Stomach (tissue), 9 donors: ENCODE measurements around the gene RUBCN. TPM values are rescaled to one million over a fixed set of nuclear protein-coding genes. Genes with fewer than 3 reads are reported as not detected.

Experiments
- DNase-seq, 2 donors: peaks; one replicate each; pipeline versions ENCODE4 v3.0.0 to v3.0.0-alpha.2; 2013 to 2019
- H3K27ac ChIP-seq, 5 donors: fragments of 200-600 bp in 4 of 5; sonication (generic) in 4 of 5; one replicate each; pipeline ENCODE4 v1.5.1; 2013 to 2019; ENCODE audit warnings: mild to moderate bottlenecking in 1 of 5, moderate library complexity in 1 of 5
- H3K27me3 ChIP-seq, 3 donors: fragments of 200-600 bp; sonication (generic); one replicate each; pipeline ENCODE4 v1.5.1; 2017 to 2019; ENCODE audit warnings: mixed run types in 1 of 3
- H3K36me3 ChIP-seq, 4 donors: fragments of 200-600 bp; sonication (generic); 1 replicate in 3 of 4; 2 replicates in 1 of 4; pipeline ENCODE4 v1.5.1; 2016 to 2019
- H3K4me1 ChIP-seq, 4 donors: fragments of 200-600 bp; sonication (generic); one replicate each; pipeline ENCODE4 v1.5.1; 2016 to 2019
- H3K4me3 ChIP-seq, 4 donors: fragments of 200-600 bp; sonication (generic) in 3 of 4; one replicate each; pipeline ENCODE4 v1.5.1; 2016 to 2019; ENCODE audit warnings: mild to moderate bottlenecking in 1 of 4
- H3K9me3 ChIP-seq, 4 donors: fragments of 200-600 bp; sonication (generic); one replicate each; pipeline ENCODE4 v1.5.1; 2016 to 2019
- CTCF ChIP-seq, 7 experiments: fragments of 450-650 bp in 4 of 7; fragments of 200-600 bp in 3 of 7; sonication (generic) in 3 of 7; IDR thresholded peaks; one replicate each; pipeline ENCODE4 v1.5.1; 2016 to 2019; ENCODE audit warnings: antibody characterized with exemption in 7 of 7, control low read depth in 2 of 7, mild to moderate bottlenecking in 1 of 7
- EP300 ChIP-seq: sonication (generic); formaldehyde crosslinking; IDR thresholded peaks from one replicate; pipeline ENCODE4 v1.6.1; 2017; ENCODE audit warnings: antibody characterized with exemption
- POLR2A ChIP-seq, 4 donors: fragments of 450-650 bp; IDR thresholded peaks; one replicate each; pipeline ENCODE4 v1.6.1; 2016; ENCODE audit warnings: antibody characterized with exemption in 4 of 4, control low read depth in 2 of 4, mild to moderate bottlenecking in 1 of 4, moderate library complexity in 1 of 4
- POLR2AphosphoS5 ChIP-seq, 3 donors: sonication (generic); formaldehyde crosslinking; IDR thresholded peaks; one replicate each; pipeline ENCODE4 v1.6.1; 2016; ENCODE audit warnings: antibody characterized with exemption in 3 of 3
- WGBS, 5 donors: extraction: QIAGEN DNeasy Blood & Tissue Kit in 3 of 5; methylation state at CpG; one replicate each; pipeline versions ENCODE4 v1.1.5 to v1.1.7; 2013 to 2018; 5-methylcytosine and 5-hydroxymethylcytosine counted together
- intact Hi-C: fragments of 100-400 bp; cut with DNase I; formaldehyde crosslinking; loops from one replicate; pipeline ENCODE4 v1.15.1; 2023; ENCODE audit warnings: low total_unique reads
- polyA plus RNA-seq, 3 donors: library from polyadenylated mRNA; stranded (reverse); fragments of 200-250 nt; gene quantifications; one replicate each; pipeline ENCODE4 v1.2.3, GENCODE V29; 2013
- total RNA-seq, 5 donors: library from RNA; depleted of rRNA; stranded (reverse); fragments of >200 nt; gene quantifications; one replicate each; pipeline versions ENCODE4 v1.1.0 to v1.2.3, GENCODE V29; 2014 to 2016
- donor health status: healthy with polysubstance abuse.
- donor health status: Bipolar disorder and iron deficiency.
- donor health status: healthy.

Gene RUBCN
- total and polyA plus RNA-seq, 8 donors = 5.4 to 96.8 (median 31.1) TPM

DNA sequence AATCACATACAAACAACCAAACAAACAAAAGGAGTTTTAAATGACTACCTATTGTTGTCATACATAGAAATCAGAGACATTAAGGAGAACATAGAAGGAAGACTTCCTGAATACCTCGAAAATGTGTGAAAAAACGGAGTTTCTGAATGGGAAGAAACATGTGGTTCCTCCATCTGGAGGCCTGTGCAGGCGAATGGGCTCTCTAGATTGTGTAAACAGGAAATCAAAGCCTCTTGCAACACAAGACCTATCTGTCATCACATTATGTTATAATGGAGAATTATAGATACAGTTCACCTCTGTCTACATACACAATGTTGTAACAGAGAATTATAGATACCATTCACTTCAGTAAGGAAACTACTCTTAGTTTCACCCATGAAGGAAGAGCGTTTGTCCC lies 44.1 kb downstream of the RUBCN start:
- 59 to 82% (median 77%) methylated on average over 4 of the region's 4 CpGs for WGBS, 5 donors
- H3K36me3 ChIP-seq = peaks cover 39 to 99% (median 97%) of the 10 kb centered on the region in 4 donors
- no peak overlapping the region for H3K27ac ChIP-seq
- H3K4me1 ChIP-seq = no peaks in the 10 kb centered on the region
- no peaks in the 10 kb centered on the region for H3K9me3 ChIP-seq
- intact Hi-C loops = no loop called here
- no peak for DNase-seq
- no peak overlapping the region for H3K4me3 ChIP-seq
- no peaks in the 10 kb centered on the region for H3K27me3 ChIP-seq
- TF ChIP-seq POLR2A (IDR thresholded peaks at IDR 0.05) (no peak), EP300 (no peak), POLR2AphosphoS5 (IDR thresholded peaks at IDR 0.05) (no peak), CTCF (IDR thresholded peaks at IDR 0.05) (no peak)

DNA sequence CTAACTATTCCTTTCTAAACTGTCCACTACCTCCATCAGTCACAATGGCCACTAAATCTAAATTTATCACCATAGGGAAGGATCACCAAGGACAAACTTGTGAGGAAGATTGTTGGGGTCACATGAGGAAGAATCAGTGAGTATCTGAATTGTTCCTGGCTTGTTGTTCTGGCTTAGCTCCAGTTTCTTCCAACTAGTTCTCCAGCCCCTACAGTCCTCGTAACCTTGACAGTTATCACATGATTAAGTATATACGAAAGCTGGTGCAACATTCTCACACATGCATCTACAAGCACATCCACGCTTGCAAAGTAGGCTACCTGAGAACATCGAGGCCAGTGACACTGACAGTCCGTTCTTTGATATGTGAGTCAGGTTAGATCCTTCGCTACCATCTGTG lies 46.0 kb downstream of the RUBCN start:
- no peaks in the 10 kb centered on the region for H3K4me1 ChIP-seq
- peaks cover 32 to 96% (median 93%) of the 10 kb centered on the region in 4 donors for H3K36me3 ChIP-seq
- no peak overlapping the region for H3K27ac ChIP-seq
- no peaks in the 10 kb centered on the region for H3K27me3 ChIP-seq
- intact Hi-C loops = no loop called here
- H3K9me3 ChIP-seq = no peaks in the 10 kb centered on the region
- no peak for DNase-seq
- WGBS, 5 donors = 91 to 96% (median 94%) methylated on average over 6 of the region's 6 CpGs
- H3K4me3 ChIP-seq = no peak overlapping the region
- TF ChIP-seq EP300 (no peak), POLR2A (IDR thresholded peaks at IDR 0.05) (no peak), POLR2AphosphoS5 (IDR thresholded peaks at IDR 0.05) (no peak), CTCF (IDR thresholded peaks at IDR 0.05) (no peak)

GRCh38 chr3:197687570-197687969 lies 49.1 kb downstream of the RUBCN start:
- no peak for TF ChIP-seq CTCF (IDR thresholded peaks at IDR 0.05)
- Histone ChIP-seq H3K27me3 (no peaks in the 10 kb centered on the region), H3K4me1 (no peaks in the 10 kb centered on the region), H3K9me3 (no peaks in the 10 kb centered on the region), H3K36me3 (peaks cover 13 to 93% (median 84%) of the 10 kb centered on the region in 4 donors), H3K27ac (no peak overlapping the region), H3K4me3 (no peak overlapping the region)
- intact Hi-C loops = no loop called here
- no peak for DNase-seq
- 92 to 97% (median 94%) methylated on average over 6 of the region's 6 CpGs for WGBS, 5 donors

DNA sequence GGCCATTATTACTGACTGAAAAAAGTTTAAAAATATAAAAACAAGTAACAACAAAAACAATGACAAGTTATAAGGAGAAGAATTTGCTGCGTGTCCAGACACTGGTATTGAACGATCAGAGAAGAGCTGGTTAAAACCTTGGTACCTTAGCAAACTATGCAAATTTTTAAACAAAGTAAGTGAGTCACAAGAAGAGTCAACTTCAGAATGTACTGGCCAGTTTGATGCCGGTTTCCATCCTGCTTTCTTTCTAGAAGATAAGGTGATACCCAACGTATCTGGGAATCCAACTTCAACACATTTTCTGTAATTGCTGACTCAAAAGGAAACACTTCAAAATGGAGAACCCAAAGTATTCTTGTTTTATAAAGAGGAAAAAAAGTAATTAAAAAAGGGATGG lies 49.8 kb downstream of the RUBCN start:
- WGBS, 5 donors = 78 to 85% (median 83%) methylated on average over 4 of the region's 4 CpGs
- Histone ChIP-seq H3K36me3 (peaks cover 9 to 93% (median 84%) of the 10 kb centered on the region in 4 donors), H3K9me3 (no peaks in the 10 kb centered on the region), H3K27ac (no peak overlapping the region), H3K27me3 (no peaks in the 10 kb centered on the region), H3K4me3 (no peak overlapping the region), H3K4me1 (no peaks in the 10 kb centered on the region)
- DNase-seq = no peak
- TF ChIP-seq CTCF (IDR thresholded peaks at IDR 0.05) = no peak
- no peak for TF ChIP-seq EP300
- no peak for TF ChIP-seq POLR2A (IDR thresholded peaks at IDR 0.05)
- no peak for TF ChIP-seq POLR2AphosphoS5 (IDR thresholded peaks at IDR 0.05)
- intact Hi-C loops = no loop called here
